ENCODE measurements around the gene VEZT. TPM values are rescaled to one million over a fixed set of nuclear protein-coding genes. Genes with fewer than 3 reads are reported as not detected.

VEZT gene
- 57.3 and 79.2 TPM in 2 replicates for total RNA-seq

GRCh38 chr12:95217377-95218149 is at the start of gene VEZT, which contains the start of gene FGD6:
TSS of gene VEZT (plus strand) at chr12:95217807. CDS start at chr12:95217851, 44 bp downstream.
TSS of gene FGD6 (minus strand) at chr12:95217467. CDS start at chr12:95217240, 227 bp downstream.

Other genes with a start within 250 kb of the VEZT start
- 99.5 and 126 TPM in 2 replicates for gene NDUFA12, start 214.1 kb upstream of the VEZT start, total RNA-seq
- 11.9 and 23.4 TPM in 2 replicates for gene NR2C1, start 144.2 kb upstream of the VEZT start, total RNA-seq
- 8.4 and 13.8 TPM in 2 replicates for gene FGD6, start 340 bp upstream of the VEZT start, total RNA-seq

All from regular cardiac myocyte (primary cell).